ENCODE measurements around the gene HOXA13.

Gene HOXA13

DNA sequence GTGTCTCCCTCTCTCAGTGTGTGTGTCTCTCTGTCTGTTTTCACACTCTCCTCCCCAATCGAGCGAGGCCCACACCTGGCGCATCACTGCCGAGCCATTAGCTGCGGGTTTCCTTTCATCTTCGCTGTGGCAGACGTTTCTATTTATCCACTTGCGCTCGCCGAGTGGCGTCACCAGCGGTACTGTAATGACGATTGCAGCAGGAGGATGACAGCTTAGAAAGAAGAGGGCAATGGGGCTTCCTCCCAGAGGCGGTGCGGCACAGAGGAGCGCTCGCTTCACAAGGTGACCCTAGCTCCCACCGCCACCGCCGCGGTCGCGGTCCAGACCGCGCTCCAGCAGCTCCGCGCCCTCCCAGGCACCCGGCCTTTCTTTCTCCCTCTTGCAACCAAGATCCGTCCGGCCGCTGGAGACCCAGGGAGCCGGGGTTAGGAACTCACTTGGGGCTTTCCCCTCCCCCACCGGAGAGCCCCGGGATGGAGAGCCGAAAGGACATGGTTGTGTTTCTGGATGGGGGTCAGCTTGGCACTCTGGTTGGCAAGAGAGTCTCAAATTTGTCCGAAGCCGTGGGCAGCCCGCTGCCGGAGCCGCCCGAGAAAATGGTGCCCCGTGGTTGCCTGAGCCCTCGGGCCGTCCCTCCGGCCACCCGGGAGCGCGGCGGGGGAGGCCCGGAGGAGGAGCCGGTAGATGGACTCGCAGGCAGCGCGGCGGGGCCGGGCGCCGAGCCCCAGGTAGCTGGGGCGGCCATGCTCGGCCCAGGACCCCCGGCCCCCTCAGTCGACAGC, 42.9 kb upstream of the HOXA13 start, which contains the start of gene EVX1:
TSS of gene EVX1 (plus strand) at position 248 of the 785 bp plus-strand sequence. CDS start at position 477, 229 bp downstream.
- H3K4me3 Mint-ChIP-seq, result peak within 1 kb of the TSS; percentile 69 to 78 (median 76)
- peaks cover 39% of the 10 kb centered on the region for H3K4me1 Mint-ChIP-seq
- TF ChIP-seq CTCF (IDR thresholded peaks at IDR 0.05; ENCODE audit: unreplicated experiment in 3 of 3), result no peak
- peaks cover 7% of the 10 kb centered on the region for H3K9me3 Mint-ChIP-seq
- H3K27me3 Mint-ChIP-seq (ENCODE audit: low read depth), result peaks cover 99% of the 10 kb centered on the region
- H3K27ac Mint-ChIP-seq, result no peak within 1 kb of the TSS
- H3K36me3 Mint-ChIP-seq (ENCODE audit: low read depth), result no peaks in the 10 kb centered on the region

GRCh38 chr7:27242154-27242553, 42.3 kb upstream of the HOXA13 start:
- Mint-ChIP-seq H3K36me3 (ENCODE audit: low read depth) (no peaks in the 10 kb centered on the region), H3K27ac (no peak overlapping the region), H3K4me3 (peak overlapping the region; percentile 48 to 63 (median 57)), H3K9me3 (peaks cover 7% of the 10 kb centered on the region), H3K27me3 (ENCODE audit: low read depth) (peaks cover 99% of the 10 kb centered on the region), H3K4me1 (peaks cover 39% of the 10 kb centered on the region)
- no peak for TF ChIP-seq CTCF (IDR thresholded peaks at IDR 0.05; ENCODE audit: unreplicated experiment in 3 of 3)

DNA sequence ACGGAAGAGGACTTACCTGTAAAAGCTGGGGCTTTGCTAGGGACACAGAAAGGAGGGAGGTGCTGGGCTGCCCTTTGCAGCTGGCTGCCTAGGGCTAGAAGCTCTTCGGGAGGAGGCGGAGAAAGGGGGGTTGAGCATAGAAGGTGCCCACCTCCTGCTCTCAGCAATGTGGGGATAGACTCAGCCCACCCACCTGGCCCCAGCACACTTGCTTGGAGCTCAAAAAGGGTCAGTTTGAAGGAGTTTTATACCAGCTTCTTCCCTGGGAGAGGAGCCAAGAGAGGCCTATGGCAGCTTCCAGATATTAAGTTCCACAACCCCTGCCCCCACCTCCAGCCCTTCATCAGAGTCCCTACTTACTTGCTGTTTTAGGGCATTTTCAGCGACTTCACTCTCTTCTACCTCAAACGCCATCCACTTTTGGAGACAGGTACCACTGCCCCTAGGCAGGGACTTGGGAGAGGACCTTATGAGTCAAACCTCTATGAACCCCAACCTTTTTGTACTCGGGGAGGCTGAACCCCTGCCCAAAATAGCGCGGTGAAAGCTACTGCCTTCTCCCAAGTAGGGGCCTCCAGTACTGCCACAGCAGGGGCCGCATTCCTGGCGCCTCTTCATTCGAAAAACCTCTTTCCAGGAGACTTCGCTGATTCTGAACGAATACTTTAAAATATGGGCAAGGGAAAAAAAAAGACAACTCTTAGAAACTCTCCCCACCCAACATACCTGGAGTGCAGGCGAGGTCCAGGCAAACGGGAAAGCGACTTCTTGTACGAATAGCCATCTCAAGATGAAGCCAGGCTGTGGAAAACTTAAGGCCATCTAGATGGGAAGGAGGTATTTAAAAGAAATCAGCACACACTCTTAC, 41.5 kb upstream of the HOXA13 start:
- TF ChIP-seq CTCF (IDR thresholded peaks at IDR 0.05; ENCODE audit: unreplicated experiment in 3 of 3), result no peak
- Mint-ChIP-seq H3K27me3 (ENCODE audit: low read depth) (peaks cover 99% of the 10 kb centered on the region), H3K4me1 (peaks cover 39% of the 10 kb centered on the region), H3K9me3 (peaks cover 7% of the 10 kb centered on the region), H3K36me3 (ENCODE audit: low read depth) (no peaks in the 10 kb centered on the region), H3K4me3 (peak overlapping the region; percentile 42 to 50 (median 44)), H3K27ac (no peak overlapping the region)

DNA sequence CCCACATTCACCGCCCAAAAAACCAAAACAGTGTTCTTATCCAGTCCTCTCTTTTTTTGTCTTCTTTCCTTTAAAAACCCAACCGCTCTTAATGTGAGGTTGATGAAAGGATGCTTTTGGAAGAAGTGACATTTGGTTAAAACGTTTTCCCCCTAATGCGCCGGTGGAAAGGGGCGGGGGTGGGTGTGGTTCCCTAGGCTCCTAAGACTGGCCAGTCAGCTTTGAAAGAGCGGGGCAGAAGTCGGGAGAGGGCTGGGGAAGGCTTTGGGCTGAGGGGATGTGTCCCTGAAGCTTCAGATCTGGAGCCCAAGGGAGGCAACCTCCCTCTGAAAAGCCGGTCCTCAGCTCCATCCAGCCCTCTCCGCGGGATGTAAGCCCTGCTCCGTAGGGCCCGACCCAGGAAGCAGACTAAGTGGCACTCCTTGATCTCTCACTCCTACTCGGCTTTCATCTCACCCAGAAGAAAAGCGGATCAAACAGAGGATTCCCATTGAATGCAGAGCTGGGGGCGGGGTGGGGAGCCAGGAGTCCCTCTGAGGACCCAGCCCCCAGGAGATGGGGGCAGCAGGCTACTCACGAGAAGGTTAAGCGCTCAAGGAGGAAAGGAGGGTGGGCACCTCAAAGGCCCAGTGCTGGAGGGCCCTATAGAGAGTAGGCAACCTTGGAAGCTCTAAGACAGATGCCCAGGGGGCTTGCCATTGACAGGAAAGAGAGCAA, 40.3 kb upstream of the HOXA13 start:
- peak overlapping the region; percentile 65 to 74 (median 71) for H3K4me3 Mint-ChIP-seq
- H3K27me3 Mint-ChIP-seq (ENCODE audit: low read depth), result peaks cover 99% of the 10 kb centered on the region
- TF ChIP-seq CTCF (IDR thresholded peaks at IDR 0.05; ENCODE audit: unreplicated experiment in 3 of 3), result no peak
- no peaks in the 10 kb centered on the region for H3K36me3 Mint-ChIP-seq (ENCODE audit: low read depth)
- no peak overlapping the region for H3K27ac Mint-ChIP-seq
- H3K9me3 Mint-ChIP-seq, result peaks cover 7% of the 10 kb centered on the region
- H3K4me1 Mint-ChIP-seq, result peaks cover 38% of the 10 kb centered on the region

- Mint-ChIP-seq H3K27me3 (ENCODE audit: low read depth) (peaks cover 99% of the 10 kb centered on the region), H3K4me1 (peaks cover 32% of the 10 kb centered on the region)
Observed at GRCh38 chr7:27239387-27240014, 39.6 kb upstream of the HOXA13 start.

More at GRCh38 chr7:27239387-27240014, 39.6 kb upstream of the HOXA13 start:
- Mint-ChIP-seq H3K9me3 (peaks cover 7% of the 10 kb centered on the region), H3K4me3 (peak overlapping the region; percentile 65 to 74 (median 71)), H3K27ac (no peak overlapping the region), H3K36me3 (ENCODE audit: low read depth) (no peaks in the 10 kb centered on the region)
- TF ChIP-seq CTCF (IDR thresholded peaks at IDR 0.05; ENCODE audit: unreplicated experiment in 3 of 3), result no peak

All from nephron (organoid).